ENCODE measurements around the gene ABCA13. TPM values are rescaled to one million over a fixed set of nuclear protein-coding genes. Genes with fewer than 3 reads are reported as not detected.

ABCA13 gene
- total RNA-seq, 1 experiment from 2014 or later: 3.8 TPM

DNA sequence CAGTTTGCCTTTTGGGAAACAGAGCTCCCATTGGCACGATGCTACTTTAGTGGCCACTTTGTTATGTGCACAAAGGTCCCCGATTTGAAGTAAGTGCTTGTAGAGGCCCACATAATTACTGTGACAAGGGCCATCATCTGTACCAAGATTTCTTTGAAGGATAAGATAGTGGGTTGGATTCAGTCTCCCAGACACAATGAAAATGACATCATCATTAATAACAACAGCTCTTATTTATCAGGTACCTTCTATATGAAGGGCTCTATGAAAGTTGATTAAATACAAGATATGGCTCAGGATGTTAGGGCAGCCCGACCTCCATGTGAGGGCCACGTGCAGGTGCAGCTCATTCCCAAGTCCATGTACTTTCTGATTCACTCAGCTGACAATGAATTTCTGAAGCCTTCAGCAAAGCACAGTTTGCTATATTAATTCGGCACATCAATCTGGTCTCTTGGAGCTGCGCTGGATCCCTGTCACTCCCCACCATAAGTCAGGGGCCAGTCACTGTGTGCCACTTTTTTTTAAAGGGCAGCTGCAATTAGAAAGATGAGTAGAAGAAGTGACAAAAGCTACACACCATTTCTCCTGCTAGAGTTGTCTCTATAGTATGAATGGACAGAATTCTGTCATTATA, 140.3 kb downstream of the ABCA13 start:
- in situ Hi-C loops (cut with HindIII; ENCODE audit: low pct_unique_long_range_greater_than_20kb, low sequenced_read_pairs): no loop called here

DNA sequence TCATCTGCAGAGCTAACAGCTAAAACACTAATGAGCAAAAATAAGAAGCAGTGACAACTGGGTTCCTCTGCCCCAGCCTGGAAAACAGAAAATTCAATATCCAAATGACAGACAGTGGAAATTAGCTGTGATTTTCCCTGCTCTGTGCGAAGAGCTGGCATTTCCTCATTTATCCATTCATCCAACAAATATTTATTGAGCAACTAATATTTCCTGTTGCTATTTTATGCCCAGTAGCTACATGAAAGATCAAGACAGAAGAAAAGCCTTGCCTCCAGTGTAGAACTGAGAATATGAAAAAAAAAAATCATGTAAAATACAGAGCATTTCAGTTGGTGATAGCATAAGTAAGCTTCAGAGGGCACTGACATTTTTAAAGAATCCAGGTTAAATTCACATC, 140.9 kb downstream of the ABCA13 start:
- DNase-seq (ENCODE audit: low read depth, low spot score): no peak
- in situ Hi-C loops (cut with HindIII; ENCODE audit: low pct_unique_long_range_greater_than_20kb, low sequenced_read_pairs): no loop called here

More for the DNA sequence above, 140.3 kb downstream of the ABCA13 start:
- no peak for DNase-seq (ENCODE audit: low read depth, low spot score)

DNA sequence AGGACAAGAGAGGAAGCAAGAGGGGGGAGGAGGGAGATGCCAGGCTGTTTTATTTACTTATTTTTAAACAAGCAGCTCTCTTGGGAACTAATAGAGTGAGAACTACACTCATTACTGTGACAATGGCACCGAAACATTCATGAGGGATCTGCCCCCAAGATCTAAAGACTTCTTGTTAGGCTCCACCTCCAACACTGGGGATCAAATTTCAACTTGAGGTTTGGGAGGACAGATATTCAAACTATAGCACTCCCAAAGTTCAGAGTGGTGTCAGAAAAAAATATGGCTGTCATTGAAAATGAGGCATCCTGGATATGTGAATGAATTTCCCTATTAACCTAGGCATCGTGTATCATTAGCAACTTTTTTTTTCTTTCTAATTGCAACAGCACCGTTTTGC, 145.5 kb downstream of the ABCA13 start:
- DNase-seq (ENCODE audit: low read depth, low spot score): no peak
- in situ Hi-C loops (cut with HindIII; ENCODE audit: low pct_unique_long_range_greater_than_20kb, low sequenced_read_pairs): no loop called here

DNA sequence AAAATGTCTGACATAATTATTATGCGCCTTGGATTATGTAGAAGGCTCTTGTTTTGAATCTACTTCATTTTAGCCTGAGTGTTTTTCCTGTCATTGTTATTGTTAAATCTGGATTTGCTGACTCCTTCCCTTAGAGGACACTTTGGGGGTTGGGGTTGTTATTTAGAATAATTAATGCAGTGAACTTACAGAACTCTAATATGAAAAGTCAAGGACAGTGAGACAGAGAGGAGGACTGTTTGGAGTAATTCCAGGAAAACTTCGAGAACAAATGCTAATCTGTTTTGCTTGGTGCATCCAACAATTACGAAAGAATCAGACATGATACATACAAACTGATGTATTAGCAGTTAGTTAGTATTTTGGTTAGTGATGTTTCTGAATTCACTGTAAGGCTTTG, 146.1 kb downstream of the ABCA13 start:
- in situ Hi-C loops (cut with HindIII; ENCODE audit: low pct_unique_long_range_greater_than_20kb, low sequenced_read_pairs): no loop called here
- DNase-seq (ENCODE audit: low read depth, low spot score): no peak

DNA sequence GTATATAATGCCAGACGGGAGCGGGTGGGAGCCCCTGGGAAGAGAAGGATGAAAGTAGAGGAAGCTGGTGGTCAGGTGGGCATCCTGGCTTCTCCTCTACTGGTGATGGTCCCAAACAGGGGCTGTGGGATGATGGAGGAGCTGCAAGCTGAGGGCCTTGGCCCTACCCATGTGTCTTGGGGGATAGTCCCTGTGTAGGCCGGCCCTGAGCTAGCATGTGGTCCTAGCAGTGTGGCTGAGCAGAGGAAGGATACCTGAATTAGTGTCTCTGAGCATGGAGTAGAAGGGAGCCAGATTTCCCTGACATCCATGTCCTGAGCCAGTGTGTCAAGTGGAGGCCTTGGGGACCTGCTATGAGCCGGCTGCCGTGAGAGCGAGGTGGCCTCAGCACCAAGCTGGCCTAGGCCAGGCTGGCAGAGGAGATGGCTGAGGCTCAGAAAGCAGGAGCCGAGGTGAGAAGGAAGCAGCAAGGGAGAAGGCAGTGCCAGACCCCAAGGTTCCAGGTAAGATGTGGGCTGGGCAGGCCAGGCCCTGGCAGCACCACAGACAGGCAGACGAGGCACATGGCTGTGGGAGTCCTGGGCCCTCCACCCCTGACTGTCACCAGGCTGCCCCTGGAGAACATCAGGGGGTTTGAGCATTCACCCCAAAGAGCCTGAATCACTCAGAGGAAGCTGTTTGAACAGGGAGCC, 150.2 kb downstream of the ABCA13 start:
- in situ Hi-C loops (cut with HindIII; ENCODE audit: low pct_unique_long_range_greater_than_20kb, low sequenced_read_pairs): no loop called here
- no peak for DNase-seq (ENCODE audit: low read depth, low spot score)

DNA sequence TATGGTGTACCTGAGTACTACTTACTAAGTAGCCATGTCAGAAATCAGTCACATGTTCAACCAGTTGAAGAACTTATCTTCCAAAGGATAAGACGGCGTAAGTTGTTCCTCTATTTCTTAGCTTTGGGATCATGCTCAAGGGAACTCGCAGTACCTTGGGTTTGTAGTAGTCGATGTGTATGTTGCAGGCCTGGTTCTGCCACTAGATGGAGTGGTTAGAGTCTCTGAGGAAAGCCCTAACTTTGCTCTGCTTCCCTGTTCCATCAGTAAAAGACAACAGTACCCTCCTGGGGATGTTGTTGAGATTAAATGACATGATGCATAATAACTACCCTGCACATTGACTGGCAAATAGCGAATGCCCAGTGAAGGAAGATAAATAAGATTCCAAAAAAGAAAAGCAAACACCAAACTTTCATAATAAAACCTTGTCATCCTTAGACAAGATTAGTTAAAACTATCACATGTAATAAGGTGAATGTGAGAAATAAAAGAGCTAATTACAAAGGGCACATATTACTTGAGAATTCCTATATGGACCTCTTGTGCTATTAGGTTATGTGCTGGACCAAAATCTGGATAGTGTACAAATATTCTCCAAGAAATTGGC, 165.9 kb downstream of the ABCA13 start:
- DNase-seq (ENCODE audit: low read depth, low spot score): peak; percentile 80
- in situ Hi-C loops (cut with HindIII; ENCODE audit: low pct_unique_long_range_greater_than_20kb, low sequenced_read_pairs): no loop called here

DNA sequence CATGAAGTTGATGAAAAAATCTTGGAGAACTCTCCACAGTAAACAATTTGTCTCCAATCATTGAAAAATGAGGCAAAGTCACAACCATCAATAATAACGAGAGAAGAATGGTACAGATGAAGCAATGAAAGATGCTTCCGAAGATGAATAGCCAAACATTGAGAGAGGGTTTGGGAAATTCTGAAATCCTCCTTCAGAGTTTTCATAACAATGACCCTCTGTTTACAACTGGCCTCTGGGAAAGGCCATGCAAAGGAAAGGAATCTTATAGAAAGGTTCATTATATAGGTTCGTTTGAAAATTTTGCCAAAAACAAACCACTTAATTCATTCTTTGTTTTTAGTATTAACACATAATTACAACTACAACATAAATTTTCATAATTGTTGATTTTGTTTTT, 166.5 kb downstream of the ABCA13 start:
- in situ Hi-C loops (cut with HindIII; ENCODE audit: low pct_unique_long_range_greater_than_20kb, low sequenced_read_pairs): no loop called here
- DNase-seq (ENCODE audit: low read depth, low spot score): peak; percentile 73

DNA sequence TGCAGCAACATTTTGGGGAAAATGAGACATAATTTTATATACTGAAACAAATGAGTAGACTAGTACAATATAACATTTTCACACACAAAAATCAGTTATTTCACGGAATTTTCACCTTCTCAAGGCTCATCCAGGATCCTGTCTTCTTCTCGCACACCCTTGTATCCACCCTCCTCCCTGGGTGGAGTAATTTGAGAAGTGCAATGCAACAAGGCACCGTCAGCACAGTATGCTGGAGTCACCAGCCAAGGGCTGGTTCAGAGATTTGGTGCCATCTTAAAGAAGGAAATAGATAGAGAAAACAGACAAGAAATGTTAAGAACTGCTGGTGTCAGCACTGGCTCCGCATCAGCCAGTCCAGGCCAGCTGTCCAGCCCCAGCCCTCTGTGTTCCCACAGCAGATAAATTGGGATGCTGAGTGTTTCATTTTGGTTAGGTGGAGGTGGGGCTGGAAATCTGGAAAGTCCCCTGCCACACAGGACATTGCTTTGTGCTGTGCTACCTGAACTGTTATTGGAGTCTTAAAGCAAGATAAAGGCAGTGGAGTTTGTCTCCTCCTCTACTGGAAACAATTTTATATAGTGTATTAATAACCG, 176.1 kb downstream of the ABCA13 start:
- DNase-seq (ENCODE audit: low read depth, low spot score): no peak
- in situ Hi-C loops (cut with HindIII; ENCODE audit: low pct_unique_long_range_greater_than_20kb, low sequenced_read_pairs): no loop called here

DNA sequence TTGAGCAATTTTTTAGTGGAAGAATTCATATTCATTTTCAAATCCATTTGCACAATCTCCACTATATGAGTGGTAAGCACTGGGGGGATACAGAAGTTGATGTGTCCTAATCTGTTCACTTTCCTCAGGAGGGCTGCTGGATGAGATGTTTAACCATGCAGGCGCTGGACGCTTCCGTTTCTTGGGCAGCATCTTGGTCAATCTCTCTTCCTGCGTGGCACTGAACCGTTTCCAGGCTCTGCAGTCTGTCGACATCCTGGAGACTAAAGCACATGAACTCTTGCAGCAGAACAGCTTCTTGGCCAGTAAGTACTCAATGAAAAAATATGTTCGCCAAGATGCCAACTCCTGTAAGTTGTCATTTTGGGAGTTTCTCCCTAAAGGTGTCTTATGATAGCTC, 179.3 kb downstream of the ABCA13 start:
- DNase-seq (ENCODE audit: low read depth, low spot score): no peak
- in situ Hi-C loops (cut with HindIII; ENCODE audit: low pct_unique_long_range_greater_than_20kb, low sequenced_read_pairs): no loop called here

DNA sequence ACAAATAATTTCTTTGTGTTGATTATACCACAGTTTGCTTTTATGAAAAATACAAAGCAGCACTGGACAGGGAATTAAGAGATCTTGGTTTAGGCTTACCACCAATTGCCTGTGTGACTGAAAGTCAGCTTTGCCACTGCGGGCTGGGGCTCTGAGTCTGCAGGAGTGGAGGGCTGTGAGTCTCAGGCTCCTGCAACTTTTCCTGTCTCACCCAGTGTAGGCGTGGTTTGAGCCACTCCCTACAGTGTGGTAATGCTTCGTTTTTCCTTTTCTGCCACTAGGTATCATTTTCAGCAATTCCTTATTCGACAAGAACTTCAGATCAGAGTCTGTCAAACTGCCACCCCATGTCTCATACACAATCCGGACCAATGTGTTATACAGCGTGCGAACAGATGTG, 180.6 kb downstream of the ABCA13 start:
- in situ Hi-C loops (cut with HindIII; ENCODE audit: low pct_unique_long_range_greater_than_20kb, low sequenced_read_pairs): no loop called here
- no peak for DNase-seq (ENCODE audit: low read depth, low spot score)

DNA sequence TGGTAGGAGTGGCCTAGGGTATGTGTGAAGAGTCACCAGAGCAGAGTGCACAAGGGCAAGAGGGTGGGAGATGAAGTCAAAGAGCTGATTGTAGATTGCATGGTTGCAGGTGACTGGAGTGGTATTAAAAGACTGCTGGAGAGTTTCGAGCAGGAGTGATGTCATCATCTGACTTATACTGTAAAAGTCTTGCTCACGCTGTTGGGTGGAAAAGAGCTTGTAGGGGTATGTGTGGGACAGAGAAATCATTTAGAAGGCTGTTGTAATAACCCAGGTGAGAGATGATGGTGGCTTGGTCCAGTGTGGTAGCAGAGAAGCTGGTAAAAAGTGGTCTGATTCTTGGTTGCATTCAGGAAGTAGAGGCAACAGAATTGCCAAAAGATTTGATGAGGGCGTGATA, 184.1 kb downstream of the ABCA13 start:
- no peak for DNase-seq (ENCODE audit: low read depth, low spot score)
- in situ Hi-C loops (cut with HindIII; ENCODE audit: low pct_unique_long_range_greater_than_20kb, low sequenced_read_pairs): no loop called here

DNA sequence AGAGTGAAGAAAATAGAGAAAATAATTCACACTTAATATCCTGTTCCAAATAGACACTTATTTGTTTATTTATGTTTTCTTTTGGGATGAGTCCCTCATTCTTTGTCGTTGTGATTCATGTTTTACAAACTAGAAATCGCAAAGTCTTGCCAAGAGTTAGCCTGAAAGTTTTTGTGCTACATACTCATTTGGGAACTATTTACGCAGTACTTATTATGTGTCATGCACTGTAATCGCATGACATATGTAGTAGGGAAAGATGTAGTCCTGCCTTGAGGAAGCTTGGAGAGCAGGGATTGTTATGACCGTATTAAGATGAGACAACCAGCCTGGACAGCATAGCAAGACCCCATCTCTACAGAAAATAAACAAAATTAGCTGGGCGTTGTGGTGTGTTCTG, 189.3 kb downstream of the ABCA13 start:
- DNase-seq (ENCODE audit: low read depth, low spot score): no peak
- in situ Hi-C loops (cut with HindIII; ENCODE audit: low pct_unique_long_range_greater_than_20kb, low sequenced_read_pairs): no loop called here

DNA sequence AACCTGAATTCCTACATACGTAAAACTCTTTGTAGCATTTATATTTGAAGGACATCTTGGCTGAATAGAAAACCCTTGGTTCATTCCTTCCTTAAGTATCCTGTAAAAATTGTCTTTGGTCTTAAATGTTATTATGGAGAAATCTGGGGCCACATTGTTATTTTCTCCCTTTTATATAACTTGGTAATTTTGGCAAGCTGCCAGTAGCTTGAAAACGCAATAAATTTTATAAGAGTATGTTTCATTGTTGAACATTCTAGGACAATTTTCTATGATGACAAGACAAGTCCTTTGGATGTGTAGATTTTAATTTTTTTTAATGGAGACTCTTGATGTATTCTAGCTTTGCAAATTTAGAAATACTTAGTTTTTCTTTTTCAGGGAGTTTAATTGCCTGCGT, 191.9 kb downstream of the ABCA13 start:
- DNase-seq (ENCODE audit: low read depth, low spot score): no peak
- in situ Hi-C loops (cut with HindIII; ENCODE audit: low pct_unique_long_range_greater_than_20kb, low sequenced_read_pairs): no loop called here

DNA sequence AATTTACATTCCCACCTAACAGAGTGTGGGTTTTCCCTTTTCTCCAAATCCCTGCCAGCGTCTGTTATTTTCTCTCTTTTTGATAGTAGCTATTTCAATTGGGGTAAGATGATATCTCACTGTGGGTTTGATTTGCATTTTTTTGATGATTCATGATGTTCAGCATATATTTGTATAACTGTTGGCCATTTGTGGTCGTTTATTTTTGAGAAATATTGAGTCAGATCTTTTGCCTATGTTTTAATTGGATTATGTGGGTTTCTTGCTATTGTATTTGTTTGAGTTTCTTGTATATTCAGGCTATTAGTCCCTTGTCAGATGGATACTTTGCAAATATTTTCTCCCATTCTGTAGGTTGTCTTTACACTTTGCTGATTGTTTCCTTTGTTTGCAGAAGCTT, 193.8 kb downstream of the ABCA13 start:
- no peak for DNase-seq (ENCODE audit: low read depth, low spot score)
- in situ Hi-C loops (cut with HindIII; ENCODE audit: low pct_unique_long_range_greater_than_20kb, low sequenced_read_pairs): no loop called here

DNA sequence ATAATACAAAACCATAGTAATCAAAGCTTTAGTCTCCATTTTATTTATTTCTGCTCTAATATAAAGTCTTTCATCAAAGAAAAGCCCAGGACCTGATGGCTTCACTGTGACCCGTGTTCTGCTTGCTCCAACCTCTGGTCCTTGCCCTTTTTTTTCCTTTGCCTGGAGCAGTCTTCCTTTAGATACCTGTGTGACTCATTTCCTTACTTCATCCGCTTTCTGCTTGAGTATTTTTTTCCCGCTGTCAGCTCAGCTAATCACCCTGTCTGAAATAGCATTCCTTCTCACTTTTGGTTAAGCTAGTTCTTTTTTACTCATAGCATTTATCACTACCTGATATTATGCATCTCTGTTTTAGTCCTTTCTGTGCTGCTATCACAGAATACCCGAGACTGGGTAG, 194.8 kb downstream of the ABCA13 start:
- DNase-seq (ENCODE audit: low read depth, low spot score): no peak
- in situ Hi-C loops (cut with HindIII; ENCODE audit: low pct_unique_long_range_greater_than_20kb, low sequenced_read_pairs): no loop called here

DNA sequence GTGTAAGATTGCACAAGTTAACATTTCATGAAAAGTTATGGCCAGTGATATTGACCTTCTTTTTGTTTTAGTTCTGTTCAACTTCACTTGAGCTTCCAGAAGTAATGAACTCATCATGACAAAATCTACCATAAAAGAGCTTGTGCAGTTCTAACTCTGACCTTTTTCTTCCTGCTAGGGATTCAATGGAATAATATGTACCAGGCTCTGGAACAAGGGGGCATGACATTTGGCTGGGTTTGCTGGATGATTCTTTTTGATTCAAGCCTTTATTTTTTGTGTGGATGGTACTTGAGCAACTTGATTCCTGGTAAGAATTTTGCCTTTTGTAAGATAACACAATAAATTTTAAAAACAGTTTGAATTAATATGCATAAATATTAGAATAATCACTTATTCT, 205.0 kb downstream of the ABCA13 start:
- DNase-seq (ENCODE audit: low read depth, low spot score): no peak
- in situ Hi-C loops (cut with HindIII; ENCODE audit: low pct_unique_long_range_greater_than_20kb, low sequenced_read_pairs): no loop called here

DNA sequence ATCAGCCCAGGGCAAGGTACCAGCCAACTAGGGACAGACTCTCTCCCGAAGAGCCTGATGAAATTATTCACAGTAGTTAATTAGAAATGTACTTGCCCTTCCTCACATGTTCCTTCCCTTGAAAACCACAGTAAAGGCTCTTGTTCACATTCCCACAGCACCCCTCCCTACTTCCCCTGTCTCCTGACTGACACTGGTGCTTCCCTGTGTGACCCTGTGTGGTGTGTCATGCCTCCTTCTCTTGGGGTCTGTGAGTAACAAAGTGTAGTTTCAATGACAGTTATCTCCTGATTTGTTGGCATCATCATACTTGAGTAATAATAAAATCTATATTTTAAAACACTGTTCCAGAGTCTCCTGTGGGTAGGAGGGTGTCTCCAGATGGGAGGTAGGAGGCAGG, 209.7 kb downstream of the ABCA13 start:
- in situ Hi-C loops (cut with HindIII; ENCODE audit: low pct_unique_long_range_greater_than_20kb, low sequenced_read_pairs): no loop called here
- no peak for DNase-seq (ENCODE audit: low read depth, low spot score)

DNA sequence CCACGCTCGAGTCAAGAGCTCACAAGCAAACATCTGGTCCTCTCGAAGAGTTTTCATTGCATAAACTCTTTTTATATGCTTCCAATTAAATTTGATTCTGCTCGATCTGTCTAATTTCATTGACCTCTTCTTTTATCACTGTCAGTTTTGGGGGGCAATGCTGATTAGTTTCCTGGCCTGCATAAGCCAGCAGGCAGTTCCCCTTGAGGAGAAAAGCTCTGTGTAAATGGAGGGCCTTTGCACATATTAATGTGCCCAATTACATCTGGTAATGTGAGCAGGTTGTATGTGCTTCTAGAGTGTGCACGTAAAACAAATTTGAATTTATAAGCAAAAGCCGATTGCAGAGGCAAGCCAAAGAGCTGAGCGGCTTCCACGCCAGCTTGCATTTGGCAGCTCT, 210.3 kb downstream of the ABCA13 start:
- in situ Hi-C loops (cut with HindIII; ENCODE audit: low pct_unique_long_range_greater_than_20kb, low sequenced_read_pairs): no loop called here
- no peak for DNase-seq (ENCODE audit: low read depth, low spot score)
